ENCODE data around the gene PPT2.

PPT2 gene

DNA sequence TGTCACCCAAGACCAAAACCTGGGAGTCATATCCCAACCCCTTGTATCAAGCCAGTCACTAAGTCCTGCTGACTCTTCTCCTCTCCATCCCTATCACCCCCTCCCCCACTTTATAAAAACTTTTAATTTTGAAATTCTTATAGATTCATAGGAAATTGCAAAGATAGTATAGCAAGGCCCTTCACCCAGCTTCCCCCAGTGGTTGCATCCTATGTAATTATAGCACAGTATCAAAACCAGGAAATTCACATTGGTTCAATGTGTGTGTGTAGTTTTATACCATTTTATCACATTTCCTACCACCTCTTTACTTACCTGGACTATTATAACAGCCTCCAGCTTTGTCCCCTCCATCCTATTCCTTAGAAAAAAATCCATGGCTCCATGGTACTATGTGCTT is 4.1 kb downstream of the PPT2 start:
- no peak for TF ChIP-seq TAF1 (IDR thresholded peaks at IDR 0.05; ENCODE audit: borderline replicate concordance, insufficient read depth, low read length)
- no peak for TF ChIP-seq FOXP2 (optimal IDR thresholded peaks at IDR 0.05; ENCODE audit: borderline replicate concordance, extremely low read depth, extremely low read length, insufficient read depth)
- TF ChIP-seq POLR2AphosphoS5 (IDR thresholded peaks at IDR 0.05; ENCODE audit: low read depth, low read length): no peak
- no peak for TF ChIP-seq SIN3A (IDR thresholded peaks at IDR 0.05; ENCODE audit: borderline replicate concordance, insufficient read depth, low read length)
- no peak for TF ChIP-seq REST (IDR thresholded peaks at IDR 0.05; ENCODE audit: insufficient read depth in 1 of 2, low read depth in 2 of 2, low read length in 2 of 2)

- TF ChIP-seq POLR2AphosphoS5 (IDR thresholded peaks at IDR 0.05; ENCODE audit: low read depth, low read length) (no peak), TAF1 (IDR thresholded peaks at IDR 0.05; ENCODE audit: borderline replicate concordance, insufficient read depth, low read length) (no peak), REST (IDR thresholded peaks at IDR 0.05; ENCODE audit: insufficient read depth in 1 of 2, low read depth in 2 of 2, low read length in 2 of 2) (no peak), FOXP2 (optimal IDR thresholded peaks at IDR 0.05; ENCODE audit: borderline replicate concordance, extremely low read depth, extremely low read length, insufficient read depth) (no peak), SIN3A (IDR thresholded peaks at IDR 0.05; ENCODE audit: borderline replicate concordance, insufficient read depth, low read length) (no peak)
Measured at GRCh38 chr6:32163559-32164258, 9.8 kb downstream of the PPT2 start.

GRCh38 chr6:32164295-32164694 is 10.4 kb downstream of the PPT2 start, which contains the start of gene EGFL8:
EGFL8 (plus strand) TSS chr6:32164595; CDS start chr6:32166166, 1,571 bp downstream.
- TF ChIP-seq TAF1 (IDR thresholded peaks at IDR 0.05; ENCODE audit: borderline replicate concordance, insufficient read depth, low read length): no peak
- no peak for TF ChIP-seq FOXP2 (optimal IDR thresholded peaks at IDR 0.05; ENCODE audit: borderline replicate concordance, extremely low read depth, extremely low read length, insufficient read depth)
- TF ChIP-seq POLR2AphosphoS5 (IDR thresholded peaks at IDR 0.05; ENCODE audit: low read depth, low read length): no peak
- no peak for TF ChIP-seq SIN3A (IDR thresholded peaks at IDR 0.05; ENCODE audit: borderline replicate concordance, insufficient read depth, low read length)
- TF ChIP-seq REST (IDR thresholded peaks at IDR 0.05; ENCODE audit: insufficient read depth in 1 of 2, low read depth in 2 of 2, low read length in 2 of 2): no peak

DNA sequence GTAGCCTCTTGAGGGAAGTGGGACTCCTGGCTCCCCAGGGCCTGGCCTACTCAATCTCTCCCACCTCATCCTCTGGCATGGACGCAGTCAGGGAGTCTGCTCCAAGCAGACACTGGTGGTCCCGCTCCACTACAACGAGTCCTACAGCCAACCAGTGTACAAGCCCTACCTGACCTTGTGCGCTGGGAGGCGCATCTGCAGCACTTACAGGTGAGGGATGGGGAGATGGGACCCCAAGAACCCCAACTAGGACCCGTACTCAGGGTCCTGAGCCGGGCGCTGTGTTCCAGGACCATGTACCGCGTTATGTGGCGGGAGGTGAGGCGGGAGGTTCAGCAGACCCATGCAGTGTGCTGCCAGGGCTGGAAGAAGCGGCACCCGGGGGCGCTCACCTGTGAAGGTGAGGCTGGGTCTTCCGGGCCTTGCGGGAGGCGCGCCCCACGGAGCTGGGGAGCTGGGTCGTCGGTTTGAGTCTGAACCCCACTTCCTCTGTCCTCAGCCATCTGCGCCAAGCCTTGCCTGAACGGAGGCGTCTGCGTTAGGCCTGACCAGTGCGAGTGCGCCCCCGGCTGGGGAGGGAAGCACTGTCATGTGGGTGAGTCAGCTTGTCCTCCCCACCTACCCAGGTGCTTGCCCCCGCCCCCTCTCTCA is 12.6 kb downstream of the PPT2 start:
- no peak for TF ChIP-seq TAF1 (IDR thresholded peaks at IDR 0.05; ENCODE audit: borderline replicate concordance, insufficient read depth, low read length)
- TF ChIP-seq FOXP2 (optimal IDR thresholded peaks at IDR 0.05; ENCODE audit: borderline replicate concordance, extremely low read depth, extremely low read length, insufficient read depth): no peak
- no peak for TF ChIP-seq REST (IDR thresholded peaks at IDR 0.05; ENCODE audit: insufficient read depth in 1 of 2, low read depth in 2 of 2, low read length in 2 of 2)
- TF ChIP-seq POLR2AphosphoS5 (IDR thresholded peaks at IDR 0.05; ENCODE audit: low read depth, low read length): no peak

Data from PFSK-1 (cell line).